IPS-18a (cell line): ENCODE results near the gene GLIPR1L2.
"Not testable (repeated sequence)": the region's sequence is repeated elsewhere in the genome, so short reads cannot be mapped to it uniquely, and the experiment has no call there.

ENCODE experiments used
- H3K27ac ChIP-seq: one replicate; pipeline ENCODE4 v1.5.1; 2013; ENCODE audit warnings: low read length
- H3K27me3 ChIP-seq: one replicate; pipeline ENCODE4 v1.6.1; 2013; ENCODE audit warnings: mild to moderate bottlenecking, low read length; ENCODE audit not compliant: control insufficient read depth, insufficient read depth
- H3K36me3 ChIP-seq: one replicate; pipeline ENCODE4 v1.6.1; 2013; ENCODE audit warnings: low read depth, low read length; ENCODE audit not compliant: control insufficient read depth
- H3K4me1 ChIP-seq: one replicate; pipeline ENCODE4 v1.6.1; 2013; ENCODE audit warnings: low read depth, low read length; ENCODE audit not compliant: control insufficient read depth
- H3K4me3 ChIP-seq: one replicate; pipeline ENCODE4 v1.5.1; 2013; ENCODE audit warnings: low read length
- H3K9ac ChIP-seq: one replicate; pipeline ENCODE4 v1.6.1; 2013; ENCODE audit warnings: mild to moderate bottlenecking, low read length, moderate library complexity
- H3K9me3 ChIP-seq: one replicate; pipeline ENCODE4 v1.6.1; 2013; ENCODE audit warnings: low read depth, low read length; ENCODE audit not compliant: control insufficient read depth

Gene GLIPR1L2

DNA sequence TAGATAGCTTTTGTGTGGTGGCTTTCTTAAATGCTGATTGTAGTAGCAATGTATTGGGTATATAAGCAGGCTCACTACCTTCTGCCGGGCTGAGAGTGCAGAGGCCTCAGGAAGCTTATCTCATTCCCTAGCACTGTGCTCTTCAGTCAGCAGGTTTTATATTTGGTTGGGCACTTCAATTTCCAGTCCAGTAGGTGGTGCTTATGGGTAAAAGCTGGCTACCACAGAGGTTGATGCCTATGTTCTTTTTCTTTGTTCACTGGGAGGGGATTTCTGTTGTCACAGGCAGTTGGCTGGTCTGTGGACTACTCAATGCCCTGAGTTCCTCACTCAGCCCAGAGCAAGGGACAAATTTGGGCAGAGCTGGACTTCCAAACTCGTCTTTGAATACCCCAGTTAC lies 46.7 kb downstream of the GLIPR1L2 start:
- Histone ChIP-seq H3K4me3 (no peak overlapping the region), H3K27ac (no peak overlapping the region), H3K9me3 (peaks cover 5% of the 10 kb centered on the region), H3K9ac (no peak overlapping the region), H3K36me3 (no peaks in the 10 kb centered on the region), H3K27me3 (no peaks in the 10 kb centered on the region), H3K4me1 (no peaks in the 10 kb centered on the region)

GRCh38 chr12:75438059-75438754 lies 47.3 kb downstream of the GLIPR1L2 start:
- H3K4me3 ChIP-seq: no peak overlapping the region
- H3K9ac ChIP-seq: no peak overlapping the region
- H3K4me1 ChIP-seq: no peaks in the 10 kb centered on the region
- peaks cover 5% of the 10 kb centered on the region for H3K9me3 ChIP-seq
- no peaks in the 10 kb centered on the region for H3K36me3 ChIP-seq
- H3K27ac ChIP-seq: no peak overlapping the region
- no peaks in the 10 kb centered on the region for H3K27me3 ChIP-seq

DNA sequence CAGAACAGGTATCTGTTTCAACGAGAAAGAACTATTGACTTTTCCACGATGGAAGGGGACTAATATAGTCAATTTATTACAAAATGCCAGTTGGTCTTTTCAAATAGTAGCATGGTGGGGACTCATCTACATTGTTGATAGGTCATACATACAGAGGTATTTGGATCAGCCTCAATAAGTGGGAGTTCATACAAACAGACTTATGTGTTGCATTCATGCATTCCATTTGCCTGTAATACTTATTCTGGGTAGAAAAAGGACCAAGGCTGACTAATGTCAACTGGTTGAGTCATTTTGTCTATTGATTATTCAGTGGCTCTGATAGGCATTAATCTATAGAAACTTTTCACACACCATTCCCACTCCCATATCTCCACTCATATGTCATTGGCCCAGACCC lies 48.2 kb downstream of the GLIPR1L2 start:
- H3K4me1 ChIP-seq: no peaks in the 10 kb centered on the region
- H3K36me3 ChIP-seq: no peaks in the 10 kb centered on the region
- H3K9me3 ChIP-seq: peaks cover 5% of the 10 kb centered on the region
- H3K27me3 ChIP-seq: no peaks in the 10 kb centered on the region
- no peak overlapping the region for H3K4me3 ChIP-seq
- H3K27ac ChIP-seq: no peak overlapping the region
- H3K9ac ChIP-seq: no peak overlapping the region

GRCh38 chr12:75439930-75440329 lies 49.0 kb downstream of the GLIPR1L2 start:
- Histone ChIP-seq H3K27me3 (no peaks in the 10 kb centered on the region), H3K4me3 (no peak overlapping the region), H3K4me1 (no peaks in the 10 kb centered on the region), H3K9ac (no peak overlapping the region), H3K27ac (no peak overlapping the region), H3K9me3 (no peaks in the 10 kb centered on the region), H3K36me3 (no peaks in the 10 kb centered on the region)

- not testable (repeated sequence) for H3K4me3 ChIP-seq, H3K27ac ChIP-seq, H3K36me3 ChIP-seq, H3K9me3 ChIP-seq, H3K4me1 ChIP-seq, H3K27me3 ChIP-seq, H3K9ac ChIP-seq
These were observed 51.0 kb downstream of the GLIPR1L2 start for GRCh38 chr12:75441687-75442449.

- not testable (repeated sequence) for H3K4me1 ChIP-seq, H3K4me3 ChIP-seq, H3K9me3 ChIP-seq, H3K36me3 ChIP-seq, H3K27me3 ChIP-seq, H3K9ac ChIP-seq, H3K27ac ChIP-seq
These were observed 51.6 kb downstream of the GLIPR1L2 start for GRCh38 chr12:75442454-75442853.

GRCh38 chr12:75443709-75444108 lies 52.8 kb downstream of the GLIPR1L2 start:
- Histone ChIP-seq H3K27ac (no peak overlapping the region), H3K27me3 (no peaks in the 10 kb centered on the region), H3K4me3 (no peak overlapping the region), H3K9ac (no peak overlapping the region), H3K9me3 (no peaks in the 10 kb centered on the region), H3K4me1 (no peaks in the 10 kb centered on the region), H3K36me3 (no peaks in the 10 kb centered on the region)

DNA sequence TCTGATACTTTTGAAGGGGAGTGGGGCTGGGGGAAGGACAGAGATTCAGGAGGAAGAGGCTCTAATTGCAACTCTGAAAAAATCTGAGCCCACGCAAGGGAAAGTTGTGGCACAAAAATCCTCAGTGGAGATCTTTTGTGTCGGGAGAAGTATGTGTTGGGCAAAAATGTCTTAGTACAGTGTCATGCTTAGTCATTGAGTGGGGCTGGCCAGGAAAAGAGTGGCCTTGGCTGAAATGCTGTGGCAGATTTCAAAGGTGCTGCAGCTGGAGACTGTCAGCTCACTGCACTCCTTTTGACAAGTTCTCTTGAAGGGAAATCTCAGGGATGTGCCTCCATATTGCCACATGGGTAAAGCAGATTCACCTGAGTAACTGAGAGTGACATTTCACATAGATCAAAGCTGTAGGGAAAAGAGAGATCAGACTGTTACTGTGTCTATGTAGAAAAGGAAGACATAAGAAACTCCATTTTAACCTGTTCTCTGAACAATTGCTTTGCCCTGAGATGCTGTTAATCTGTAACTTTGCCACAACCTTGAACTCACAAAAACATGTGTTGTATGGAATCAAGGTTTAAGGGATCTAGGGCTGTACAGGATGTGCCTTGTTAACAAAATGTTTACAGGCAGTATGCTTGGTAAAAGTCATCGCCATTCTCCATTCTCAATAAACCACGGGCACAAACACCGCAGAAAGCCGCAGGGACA lies 53.7 kb downstream of the GLIPR1L2 start:
- Histone ChIP-seq H3K27me3 (no peaks in the 10 kb centered on the region), H3K4me3 (no peak overlapping the region), H3K4me1 (no peaks in the 10 kb centered on the region), H3K36me3 (no peaks in the 10 kb centered on the region), H3K9me3 (no peaks in the 10 kb centered on the region), H3K27ac (no peak overlapping the region), H3K9ac (no peak overlapping the region)

GRCh38 chr12:75445137-75445507 lies 54.2 kb downstream of the GLIPR1L2 start:
- H3K27me3 ChIP-seq, H3K9ac ChIP-seq, H3K4me1 ChIP-seq, H3K9me3 ChIP-seq, H3K4me3 ChIP-seq, H3K27ac ChIP-seq, H3K36me3 ChIP-seq: not testable (repeated sequence)

- Histone ChIP-seq H3K27ac (no peak overlapping the region), H3K36me3 (no peaks in the 10 kb centered on the region), H3K4me1 (no peaks in the 10 kb centered on the region), H3K9ac (no peak overlapping the region), H3K9me3 (no peaks in the 10 kb centered on the region), H3K4me3 (no peak overlapping the region), H3K27me3 (no peaks in the 10 kb centered on the region)
These were observed 56.0 kb downstream of the GLIPR1L2 start for GRCh38 chr12:75446857-75447256.

DNA sequence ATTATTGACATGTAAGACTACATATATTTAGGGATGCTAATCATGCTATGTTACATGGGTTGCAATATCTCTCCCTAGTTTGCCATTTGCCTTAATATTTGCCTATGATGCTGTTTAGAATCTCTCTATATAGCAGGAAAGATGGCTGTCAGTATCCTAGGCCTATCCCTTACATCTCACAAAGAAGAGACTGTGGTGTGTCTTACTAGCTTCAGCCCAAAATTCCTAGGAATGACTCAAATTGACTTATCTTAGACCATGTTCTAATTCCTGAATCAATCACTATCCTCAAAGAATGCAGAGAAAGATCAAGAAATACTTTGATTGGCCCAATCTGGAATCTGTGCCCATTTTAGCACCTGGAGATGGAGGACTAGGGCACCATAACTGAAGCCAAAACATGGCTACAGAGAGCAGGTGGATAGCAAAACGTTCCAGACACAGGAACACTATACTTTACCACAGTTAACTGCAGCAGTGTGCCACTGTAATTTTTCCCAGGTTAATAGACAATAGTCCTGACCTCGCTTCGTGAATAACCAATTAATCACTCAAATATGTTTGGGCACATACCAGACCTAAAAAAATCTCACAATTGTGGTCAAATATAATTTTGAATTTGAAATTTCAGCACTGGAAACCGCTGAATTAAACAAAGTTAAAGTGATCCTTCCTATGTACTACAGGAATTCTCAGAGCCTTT lies 57.0 kb downstream of the GLIPR1L2 start:
- no peak overlapping the region for H3K27ac ChIP-seq
- no peaks in the 10 kb centered on the region for H3K36me3 ChIP-seq
- H3K4me1 ChIP-seq: no peaks in the 10 kb centered on the region

More for the DNA sequence above, 57.0 kb downstream of the GLIPR1L2 start:
- H3K27me3 ChIP-seq: no peaks in the 10 kb centered on the region
- H3K4me3 ChIP-seq: no peak overlapping the region
- H3K9me3 ChIP-seq: no peaks in the 10 kb centered on the region
- H3K9ac ChIP-seq: no peak overlapping the region
